GM19463 (cell line): Measurements from ENCODE around the gene HRC.
"Not testable (repeated sequence)": the region's sequence is repeated elsewhere in the genome, so short reads cannot be mapped to it uniquely, and the experiment has no call there.

Source experiments
- ATAC-seq: cut with Tn5 transposase; IDR thresholded peaks from one replicate; pipeline ENCODE4 v1.9.1; 2021; ENCODE audit warnings: mild to moderate bottlenecking, moderate library complexity; ENCODE audit not compliant: unreplicated experiment

The HRC gene, protein sequence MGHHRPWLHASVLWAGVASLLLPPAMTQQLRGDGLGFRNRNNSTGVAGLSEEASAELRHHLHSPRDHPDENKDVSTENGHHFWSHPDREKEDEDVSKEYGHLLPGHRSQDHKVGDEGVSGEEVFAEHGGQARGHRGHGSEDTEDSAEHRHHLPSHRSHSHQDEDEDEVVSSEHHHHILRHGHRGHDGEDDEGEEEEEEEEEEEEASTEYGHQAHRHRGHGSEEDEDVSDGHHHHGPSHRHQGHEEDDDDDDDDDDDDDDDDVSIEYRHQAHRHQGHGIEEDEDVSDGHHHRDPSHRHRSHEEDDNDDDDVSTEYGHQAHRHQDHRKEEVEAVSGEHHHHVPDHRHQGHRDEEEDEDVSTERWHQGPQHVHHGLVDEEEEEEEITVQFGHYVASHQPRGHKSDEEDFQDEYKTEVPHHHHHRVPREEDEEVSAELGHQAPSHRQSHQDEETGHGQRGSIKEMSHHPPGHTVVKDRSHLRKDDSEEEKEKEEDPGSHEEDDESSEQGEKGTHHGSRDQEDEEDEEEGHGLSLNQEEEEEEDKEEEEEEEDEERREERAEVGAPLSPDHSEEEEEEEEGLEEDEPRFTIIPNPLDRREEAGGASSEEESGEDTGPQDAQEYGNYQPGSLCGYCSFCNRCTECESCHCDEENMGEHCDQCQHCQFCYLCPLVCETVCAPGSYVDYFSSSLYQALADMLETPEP

DNA sequence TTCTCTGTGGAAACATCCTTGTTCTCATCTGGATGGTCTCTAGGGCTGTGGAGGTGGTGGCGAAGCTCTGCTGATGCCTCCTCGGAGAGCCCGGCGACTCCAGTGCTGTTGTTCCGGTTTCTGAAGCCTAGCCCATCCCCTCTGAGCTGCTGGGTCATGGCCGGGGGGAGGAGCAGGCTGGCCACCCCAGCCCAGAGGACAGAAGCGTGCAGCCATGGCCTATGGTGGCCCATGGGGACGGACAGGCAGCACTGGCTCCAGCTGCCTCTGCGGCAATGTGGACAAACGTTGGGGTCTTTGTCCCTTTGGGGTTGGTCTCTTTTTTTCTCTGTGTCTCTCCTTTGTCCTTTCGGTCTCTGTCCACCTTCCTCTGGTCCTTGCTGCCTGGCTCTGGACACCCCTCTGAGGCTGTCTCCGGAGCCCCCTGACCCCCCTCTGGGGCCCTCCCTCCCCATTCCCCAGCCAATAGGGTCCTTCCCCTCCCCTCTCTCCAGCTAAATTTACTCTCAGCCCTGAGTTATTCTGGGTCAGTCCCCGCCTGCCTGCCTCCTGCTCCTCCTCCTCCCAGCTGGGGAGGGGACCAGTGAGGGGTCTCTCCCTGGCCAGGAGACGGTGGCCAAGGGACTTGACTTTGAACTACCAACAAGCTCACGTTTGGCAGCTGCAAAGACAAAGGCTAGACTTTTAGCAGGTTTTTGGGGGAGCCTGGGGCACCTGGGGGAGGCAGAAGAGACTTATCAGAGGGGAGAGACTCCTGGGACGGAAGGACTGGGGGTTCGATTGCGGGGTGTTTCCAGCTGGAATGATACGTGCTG lies at the start of gene HRC:
Gene HRC (minus strand): TSS at position 392 of the 815 bp plus-strand sequence. CDS start 159 bp downstream, at position 233.
- no peak for ATAC-seq

DNA sequence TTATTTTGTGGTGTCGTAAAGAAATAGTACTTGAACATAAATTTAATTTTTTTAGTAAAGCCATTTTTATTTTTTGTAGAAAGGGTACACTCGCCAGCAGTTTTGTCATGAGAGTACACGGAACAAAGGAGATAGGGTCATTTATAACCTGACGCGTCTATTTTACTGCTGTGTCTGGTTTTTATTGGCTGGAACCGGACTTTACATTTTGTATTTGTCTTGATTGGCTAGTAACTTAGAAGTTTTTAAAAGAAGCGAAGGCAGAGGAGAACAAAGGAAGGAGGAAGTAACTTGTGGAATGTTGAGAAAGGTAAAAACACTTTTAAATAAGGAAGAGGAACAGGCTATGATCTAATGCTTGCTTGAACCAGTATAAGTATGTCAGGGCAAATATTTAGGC lies 45.8 kb upstream of the HRC start:
- ATAC-seq = no peak

DNA sequence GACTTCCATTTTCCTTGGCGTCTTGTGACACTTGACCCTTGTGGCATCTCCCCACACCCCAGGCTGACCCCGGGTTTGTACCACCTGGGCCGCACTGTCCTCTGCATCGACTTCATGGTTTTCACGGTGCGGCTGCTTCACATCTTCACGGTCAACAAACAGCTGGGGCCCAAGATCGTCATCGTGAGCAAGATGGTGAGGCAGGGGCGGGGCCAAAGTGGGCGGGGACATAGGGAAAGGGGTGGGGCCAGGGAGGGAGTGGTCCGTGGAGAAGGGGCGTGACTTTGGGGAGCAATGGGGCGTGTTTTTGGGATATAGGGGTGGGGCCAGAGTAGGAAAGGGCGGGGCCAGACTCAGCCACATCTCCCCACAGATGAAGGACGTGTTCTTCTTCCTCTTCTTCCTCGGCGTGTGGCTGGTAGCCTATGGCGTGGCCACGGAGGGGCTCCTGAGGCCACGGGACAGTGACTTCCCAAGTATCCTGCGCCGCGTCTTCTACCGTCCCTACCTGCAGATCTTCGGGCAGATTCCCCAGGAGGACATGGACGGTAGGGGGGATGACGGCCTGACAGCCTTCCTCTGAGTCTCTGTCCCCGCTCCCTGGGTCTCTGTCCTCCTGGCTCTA lies 45.2 kb upstream of the HRC start:
- no peak for ATAC-seq

DNA sequence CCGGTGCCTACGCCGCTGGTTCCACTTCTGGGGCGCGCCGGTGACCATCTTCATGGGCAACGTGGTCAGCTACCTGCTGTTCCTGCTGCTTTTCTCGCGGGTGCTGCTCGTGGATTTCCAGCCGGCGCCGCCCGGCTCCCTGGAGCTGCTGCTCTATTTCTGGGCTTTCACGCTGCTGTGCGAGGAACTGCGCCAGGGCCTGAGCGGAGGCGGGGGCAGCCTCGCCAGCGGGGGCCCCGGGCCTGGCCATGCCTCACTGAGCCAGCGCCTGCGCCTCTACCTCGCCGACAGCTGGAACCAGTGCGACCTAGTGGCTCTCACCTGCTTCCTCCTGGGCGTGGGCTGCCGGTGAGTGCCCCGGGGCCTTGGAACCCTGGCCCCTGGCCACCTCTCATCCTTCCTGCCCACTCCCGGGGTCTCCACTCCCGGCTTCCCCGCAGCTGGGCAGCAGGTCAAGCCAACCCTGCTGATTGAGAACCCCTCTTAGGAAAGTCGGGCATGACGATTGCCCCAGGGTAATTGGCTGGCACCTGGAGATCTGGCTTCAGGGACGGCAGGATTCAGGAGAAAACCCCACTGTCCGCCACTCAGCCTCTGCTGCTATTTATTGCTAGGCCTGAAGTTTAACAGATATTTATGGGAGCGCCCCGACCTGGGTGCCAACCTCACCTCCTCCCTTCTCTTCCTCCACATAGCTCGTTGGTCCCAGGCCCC lies 41.5 kb upstream of the HRC start:
- ATAC-seq = no peak

DNA sequence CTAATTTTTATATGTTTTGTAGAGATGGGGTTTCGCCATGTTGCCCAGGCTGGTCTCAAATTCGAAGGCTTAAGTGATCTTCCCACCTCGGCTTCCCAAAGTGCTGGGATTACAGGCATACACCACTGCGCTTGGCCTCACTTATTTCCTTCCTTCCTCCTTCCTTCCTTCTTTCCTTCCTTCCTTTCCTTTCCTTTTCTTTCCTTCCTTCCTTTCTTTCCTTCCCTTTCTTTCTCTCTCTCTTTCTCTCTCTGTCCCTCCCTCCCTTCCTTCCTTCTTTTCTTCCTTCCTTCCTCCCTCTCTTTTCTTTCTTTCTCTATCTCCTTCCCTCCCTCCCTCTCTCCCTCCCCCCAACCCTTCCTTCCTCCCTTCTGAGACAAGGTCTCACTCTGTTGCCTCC lies 39.2 kb upstream of the HRC start:
- no peak for ATAC-seq

DNA sequence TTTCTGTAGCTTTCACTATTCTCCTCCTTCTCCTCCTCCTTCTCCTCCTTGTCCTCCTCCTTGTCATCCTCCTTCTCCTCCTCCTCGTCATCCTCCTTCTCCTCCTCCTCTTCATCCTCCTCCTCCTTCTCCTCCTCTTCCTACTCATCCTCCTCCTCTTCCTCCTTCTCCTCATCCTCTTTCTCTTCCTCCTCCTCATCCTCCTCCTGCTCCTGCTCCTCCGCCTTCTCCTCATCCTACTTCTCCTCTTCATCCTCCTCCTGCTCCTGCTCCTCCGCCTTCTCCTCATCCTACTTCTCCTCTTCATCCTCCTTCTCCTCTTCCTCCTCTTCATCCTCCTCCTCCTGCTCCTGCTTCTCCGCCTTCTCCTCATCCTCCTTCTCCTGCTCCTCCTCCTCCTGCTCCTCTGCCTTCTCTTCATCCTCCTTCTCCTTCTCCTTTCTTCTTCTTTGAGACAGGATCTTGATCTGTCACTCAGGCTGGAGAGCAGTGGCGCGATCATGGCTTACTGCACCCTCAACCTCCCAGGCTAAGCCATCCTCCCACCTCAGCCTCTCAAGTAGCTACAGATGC lies 38.7 kb upstream of the HRC start:
- no peak for ATAC-seq

DNA sequence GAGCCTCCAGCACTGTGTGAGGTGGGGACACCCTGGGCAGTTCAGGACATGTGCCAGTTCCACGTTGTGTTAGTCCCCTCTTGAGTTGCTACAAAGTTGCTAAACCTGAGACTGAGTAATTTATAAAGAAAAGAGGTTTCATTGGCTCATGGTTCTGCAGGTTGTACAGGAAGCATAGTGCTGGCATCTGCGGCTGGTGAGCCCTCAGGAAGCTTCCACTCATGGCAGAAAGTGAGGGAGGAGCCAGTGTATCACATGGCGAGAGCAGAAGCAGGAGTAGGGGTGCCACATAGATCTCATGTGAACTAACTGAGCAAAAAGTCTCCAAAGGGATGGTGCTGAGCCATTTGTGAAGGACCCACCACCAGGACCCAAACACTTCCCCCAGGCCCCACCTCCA lies 35.6 kb upstream of the HRC start:
- ATAC-seq = no peak

DNA sequence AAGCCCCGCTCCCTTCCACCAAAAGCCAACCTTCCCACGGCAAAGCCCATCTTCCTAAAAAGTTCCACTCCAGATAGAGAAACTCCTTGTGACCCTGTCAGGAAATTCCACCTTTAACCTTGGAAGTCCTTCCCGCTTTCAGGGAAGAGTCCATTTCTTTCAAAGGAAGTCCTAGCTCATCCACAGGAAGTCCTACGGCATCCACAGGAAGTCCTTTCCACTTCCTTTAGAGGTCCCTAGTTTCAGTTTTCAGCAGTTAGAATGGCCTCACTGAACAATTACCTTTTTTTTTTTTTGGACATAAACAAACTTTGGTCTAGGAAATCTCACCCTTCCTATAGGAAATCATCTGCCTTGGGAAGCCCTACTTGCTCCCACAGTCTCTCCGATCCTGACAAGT lies 34.1 kb upstream of the HRC start:
- ATAC-seq = no peak

DNA sequence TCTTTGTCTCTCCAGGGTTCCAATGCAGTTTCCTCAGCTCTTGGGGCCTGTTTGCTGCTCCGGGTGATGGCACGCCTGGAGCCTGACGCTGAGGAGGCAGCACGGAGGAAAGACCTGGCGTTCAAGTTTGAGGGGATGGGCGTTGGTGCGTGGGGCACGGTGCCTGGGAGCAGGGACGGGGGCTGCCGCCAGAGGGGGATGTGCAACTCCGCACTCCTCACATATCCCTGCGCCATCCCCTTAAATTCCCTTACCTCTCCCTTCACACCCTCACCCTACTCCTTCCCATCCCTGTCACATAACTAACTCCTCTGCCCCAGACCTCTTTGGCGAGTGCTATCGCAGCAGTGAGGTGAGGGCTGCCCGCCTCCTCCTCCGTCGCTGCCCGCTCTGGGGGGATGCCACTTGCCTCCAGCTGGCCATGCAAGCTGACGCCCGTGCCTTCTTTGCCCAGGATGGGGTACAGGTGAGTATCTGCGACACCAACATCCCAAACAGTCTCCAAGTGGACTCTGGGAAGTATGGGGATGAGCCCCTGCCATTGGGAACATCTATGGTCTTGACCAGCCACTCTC lies 33.5 kb upstream of the HRC start:
- no peak for ATAC-seq

DNA sequence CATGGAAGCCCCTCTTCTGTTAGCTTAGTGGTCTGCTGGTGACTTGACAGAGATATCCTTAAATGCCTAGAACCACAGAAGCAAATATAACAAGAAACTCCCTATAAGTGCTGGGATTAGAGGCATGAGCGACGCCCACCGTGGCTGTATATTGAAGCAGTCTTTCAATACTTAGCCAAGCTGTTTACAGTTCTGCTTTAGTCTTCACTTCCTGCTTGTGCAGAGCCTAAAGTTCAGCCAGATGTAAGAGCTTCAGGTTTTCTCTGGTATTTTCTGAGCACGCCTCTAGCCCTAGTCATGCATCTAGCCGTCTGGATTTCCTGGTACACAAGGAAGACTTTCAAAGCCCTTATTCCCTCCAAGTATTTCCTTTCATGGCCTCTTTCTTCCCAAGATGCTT lies 30.9 kb upstream of the HRC start:
- no peak for ATAC-seq

DNA sequence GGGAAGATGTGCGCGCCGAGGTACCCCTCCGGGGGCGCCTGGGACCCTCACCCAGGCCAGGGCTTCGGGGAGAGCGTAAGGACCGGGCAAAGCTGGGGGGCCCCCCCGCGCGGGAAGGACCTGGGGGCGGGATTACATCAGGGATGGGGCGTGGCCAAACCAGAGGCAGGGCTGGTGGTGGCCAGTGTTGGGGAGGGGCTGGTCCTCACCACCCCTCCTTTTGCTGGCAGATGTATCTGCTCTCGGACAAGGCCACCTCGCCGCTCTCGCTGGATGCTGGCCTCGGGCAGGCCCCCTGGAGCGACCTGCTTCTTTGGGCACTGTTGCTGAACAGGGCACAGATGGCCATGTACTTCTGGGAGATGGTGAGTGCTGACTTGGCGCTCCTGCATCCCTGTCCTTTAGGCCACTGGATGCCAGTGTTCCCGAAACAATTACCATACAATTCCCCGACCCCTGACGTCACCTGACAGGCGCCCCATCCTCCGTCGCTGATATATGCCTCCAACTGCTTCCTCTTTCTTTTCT lies 27.7 kb upstream of the HRC start:
- no peak for ATAC-seq

DNA sequence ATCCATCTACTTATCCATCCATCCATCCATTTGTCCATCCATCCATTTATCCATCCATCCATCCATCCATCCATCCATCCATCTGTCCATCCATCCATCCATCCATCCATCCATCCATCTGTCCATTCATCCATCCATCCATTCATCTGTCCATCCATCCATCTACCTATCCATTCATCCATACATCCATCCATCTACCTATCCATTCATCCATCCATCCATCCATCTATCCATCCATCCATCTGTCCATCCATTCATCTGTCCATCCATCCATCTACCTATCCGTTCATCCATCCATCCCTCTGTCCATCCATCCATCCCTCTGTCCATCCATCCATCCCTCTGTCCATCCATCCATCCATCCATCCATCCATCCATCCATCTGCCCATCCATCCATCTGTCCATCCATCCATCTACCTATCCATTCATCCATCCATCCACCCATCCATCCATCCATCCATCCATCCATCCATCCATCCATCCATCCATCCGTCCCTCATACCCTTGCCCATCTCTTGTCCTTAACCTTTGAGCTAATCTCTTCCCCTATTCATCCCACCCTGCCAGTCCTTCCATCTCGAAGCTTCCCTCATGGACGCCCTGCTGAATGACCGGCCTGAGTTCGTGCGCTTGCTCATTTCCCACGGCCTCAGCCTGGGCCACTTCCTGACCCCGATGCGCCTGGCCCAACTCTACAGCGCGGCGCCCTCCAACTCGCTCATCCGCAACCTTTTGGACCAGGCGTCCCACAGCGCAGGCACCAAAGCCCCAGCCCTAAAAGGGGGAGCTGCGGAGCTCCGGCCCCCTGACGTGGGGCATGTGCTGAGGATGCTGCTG lies 27.0 kb upstream of the HRC start:
- ATAC-seq = not testable (repeated sequence)

DNA sequence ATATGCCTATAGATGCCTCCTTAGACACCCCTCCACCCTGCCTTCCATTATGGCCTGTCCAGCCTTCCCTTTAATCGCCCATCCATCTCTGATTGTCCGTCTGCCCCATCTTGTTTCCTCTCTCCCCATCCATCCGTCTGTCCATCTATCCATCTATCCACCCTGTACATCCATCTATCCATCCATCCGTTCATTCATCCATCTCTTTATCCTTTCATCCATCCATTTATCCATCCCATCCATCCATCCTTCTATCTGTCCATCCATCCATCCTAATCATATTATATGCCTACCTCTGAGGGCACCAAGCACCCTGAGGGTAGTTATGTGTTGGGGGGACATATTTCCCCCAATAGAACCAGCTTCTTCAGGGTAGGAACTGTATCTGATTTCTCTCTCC lies 25.5 kb upstream of the HRC start:
- no peak for ATAC-seq

DNA sequence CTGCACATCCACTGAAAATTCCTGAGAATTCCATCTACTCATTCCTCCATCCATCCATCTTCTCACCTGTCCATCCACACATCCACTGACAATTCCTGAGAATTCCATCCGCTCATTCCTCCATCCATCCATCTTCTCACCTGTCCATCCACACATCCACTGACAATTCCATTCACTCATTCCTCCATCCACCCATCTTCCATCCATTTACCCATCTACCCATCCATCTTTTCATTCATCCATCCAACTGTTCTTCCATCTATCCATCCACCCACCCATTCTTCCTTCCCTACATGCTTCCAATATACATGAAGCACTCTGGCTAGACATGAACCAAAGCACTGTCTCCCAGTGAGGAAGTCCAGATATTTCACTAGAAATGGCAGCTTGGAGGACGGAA lies 18.0 kb upstream of the HRC start:
- no peak for ATAC-seq

DNA sequence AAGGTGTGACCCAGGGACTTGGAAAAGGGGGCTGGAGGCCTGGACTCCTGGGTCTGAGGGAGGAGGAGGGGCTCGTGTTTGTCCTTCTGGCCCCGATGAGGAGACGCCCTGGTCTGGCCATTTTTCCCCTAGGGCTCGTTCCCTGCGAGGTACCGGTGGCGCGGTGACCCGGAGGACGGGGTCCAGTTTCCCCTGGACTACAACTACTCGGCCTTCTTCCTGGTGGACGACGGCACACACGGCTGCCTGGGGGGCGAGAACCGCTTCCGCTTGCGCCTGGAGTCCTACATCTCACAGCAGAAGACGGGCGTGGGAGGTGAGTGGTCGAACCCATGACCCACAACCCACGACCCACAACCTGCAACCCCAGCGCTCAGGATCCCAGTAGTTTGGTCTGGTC lies 13.2 kb upstream of the HRC start:
- ATAC-seq = no peak

DNA sequence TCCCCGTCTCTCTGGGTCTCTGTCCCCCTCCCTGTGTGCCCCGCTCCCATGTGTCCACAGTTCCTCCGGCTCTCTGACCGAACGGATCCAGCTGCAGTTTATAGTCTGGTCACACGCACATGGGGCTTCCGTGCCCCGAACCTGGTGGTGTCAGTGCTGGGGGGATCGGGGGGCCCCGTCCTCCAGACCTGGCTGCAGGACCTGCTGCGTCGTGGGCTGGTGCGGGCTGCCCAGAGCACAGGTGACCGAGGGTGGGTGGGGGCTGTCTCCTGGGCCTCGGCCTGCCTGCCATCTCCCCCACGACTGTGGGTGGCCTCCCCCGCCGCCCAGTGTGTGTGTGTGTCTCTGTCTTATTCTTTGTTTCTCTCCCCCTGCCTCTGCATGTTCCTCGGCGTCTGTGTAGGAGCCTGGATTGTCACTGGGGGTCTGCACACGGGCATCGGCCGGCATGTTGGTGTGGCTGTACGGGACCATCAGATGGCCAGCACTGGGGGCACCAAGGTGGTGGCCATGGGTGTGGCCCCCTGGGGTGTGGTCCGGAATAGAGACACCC lies 12.7 kb upstream of the HRC start:
- no peak for ATAC-seq

DNA sequence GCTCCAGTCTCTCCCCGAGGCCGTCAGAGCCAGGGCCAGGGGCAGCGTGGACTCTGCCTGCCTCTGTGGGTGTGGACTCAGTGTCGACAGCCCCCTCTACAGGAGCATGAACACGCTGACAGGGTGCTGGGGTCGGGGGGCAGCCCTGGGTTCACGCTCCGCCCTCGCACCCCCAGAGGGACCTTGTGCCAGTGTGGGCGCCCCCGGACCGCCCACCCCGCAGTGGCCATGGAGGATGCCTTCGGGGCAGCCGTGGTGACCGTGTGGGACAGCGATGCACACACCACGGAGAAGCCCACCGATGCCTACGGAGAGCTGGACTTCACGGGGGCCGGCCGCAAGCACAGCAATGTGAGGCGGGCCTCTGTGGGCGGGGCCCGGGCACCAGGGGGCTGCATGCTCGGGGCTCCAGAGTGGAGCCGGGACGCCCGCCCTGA lies 10.7 kb upstream of the HRC start:
- ATAC-seq = no peak

DNA sequence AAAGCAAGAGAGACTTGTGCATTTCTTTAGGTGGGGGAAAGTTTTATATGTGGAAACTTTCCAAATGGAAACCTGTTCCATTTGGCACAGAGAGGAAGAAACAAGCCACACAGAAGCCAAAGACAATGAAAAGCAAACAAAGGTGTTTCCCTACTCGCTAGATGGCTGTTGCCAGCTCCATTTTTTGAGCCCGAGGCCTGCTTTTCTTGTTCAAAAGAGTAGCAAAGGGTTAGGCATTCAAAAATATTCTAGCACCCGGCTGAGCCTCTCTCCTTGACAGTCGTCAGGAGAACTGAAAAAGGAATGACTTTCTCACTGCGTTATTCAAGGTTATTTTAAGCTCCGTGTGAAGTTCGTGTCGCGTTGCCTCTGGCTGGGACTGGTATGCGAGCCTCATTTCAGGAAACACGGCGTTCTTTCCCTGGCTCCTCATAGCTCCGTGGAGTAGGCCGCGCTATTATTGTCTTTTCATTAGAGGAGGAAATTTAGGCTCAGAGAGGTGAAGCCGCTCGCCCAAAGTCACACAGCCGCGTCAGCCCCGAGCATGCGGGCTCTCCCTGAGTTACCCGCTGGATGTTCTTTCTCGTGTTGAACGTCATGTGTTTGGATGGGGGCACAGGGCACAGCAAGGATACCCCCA lies 10.0 kb upstream of the HRC start:
- no peak for ATAC-seq
